H4 (cell line): Measurements from ENCODE around the gene AMOTL1. TPM values are rescaled to one million over a fixed set of nuclear protein-coding genes. Genes with fewer than 3 reads are reported as not detected.

Source experiments
- DNase-seq: peaks from one replicate; pipeline ENCODE4 v3.0.0-alpha.2; 2015; ENCODE audit warnings: low spot score
- total RNA-seq: library from RNA; depleted of rRNA; stranded (reverse); fragments of >200 nt; shearing (Covaris generic); gene quantifications from 2 replicates; pipeline ENCODE4 v1.2.3, GENCODE V29; 2014

AMOTL1 gene
- total RNA-seq, 1 experiment from 2014 or later, result 2.6 TPM

GRCh38 chr11:94741022-94741679, 27.0 kb upstream of the AMOTL1 start:
- no peak for DNase-seq

GRCh38 chr11:94742665-94743064, 25.5 kb upstream of the AMOTL1 start:
- DNase-seq, result no peak

- no peak for DNase-seq
Observed at GRCh38 chr11:94746721-94747120, 21.4 kb upstream of the AMOTL1 start.

- no peak for DNase-seq
Observed at GRCh38 chr11:94747146-94747545, 21.0 kb upstream of the AMOTL1 start.

GRCh38 chr11:94747601-94748041, 20.5 kb upstream of the AMOTL1 start:
- no peak for DNase-seq

- no peak for DNase-seq
Observed at GRCh38 chr11:94749369-94749768, 18.8 kb upstream of the AMOTL1 start.

GRCh38 chr11:94750319-94751217, 17.6 kb upstream of the AMOTL1 start:
- DNase-seq, result no peak

GRCh38 chr11:94751218-94751609, 16.9 kb upstream of the AMOTL1 start:
- no peak for DNase-seq

- DNase-seq, result no peak
Observed at GRCh38 chr11:94751786-94752185, 16.4 kb upstream of the AMOTL1 start.

- DNase-seq, result no peak
Observed at GRCh38 chr11:94753630-94754029, 14.5 kb upstream of the AMOTL1 start.

- no peak for DNase-seq
Observed at GRCh38 chr11:94754335-94754734, 13.8 kb upstream of the AMOTL1 start.

- no peak for DNase-seq
Observed at GRCh38 chr11:94754819-94755218, 13.3 kb upstream of the AMOTL1 start.

GRCh38 chr11:94755494-94755893, 12.7 kb upstream of the AMOTL1 start:
- no peak for DNase-seq

GRCh38 chr11:94757037-94757735, 11.0 kb upstream of the AMOTL1 start:
- DNase-seq, result no peak

- DNase-seq, result no peak
Observed at GRCh38 chr11:94758666-94759065, 9.5 kb upstream of the AMOTL1 start.

- DNase-seq, result no peak
Observed at GRCh38 chr11:94759522-94759921, 8.6 kb upstream of the AMOTL1 start.

- no peak for DNase-seq
Observed at GRCh38 chr11:94760296-94760695, 7.9 kb upstream of the AMOTL1 start.

GRCh38 chr11:94762208-94762607, 5.9 kb upstream of the AMOTL1 start:
- DNase-seq, result peak; percentile 14

GRCh38 chr11:94762995-94763394, 5.2 kb upstream of the AMOTL1 start:
- DNase-seq, result no peak

GRCh38 chr11:94766713-94767206, 1.4 kb upstream of the AMOTL1 start:
- DNase-seq, result no peak

GRCh38 chr11:94767291-94767690, 865 bp upstream of the AMOTL1 start:
- DNase-seq, result no peak
